Activated naive CD8-positive, alpha-beta T cell treated with anti-CD3 and anti-CD28 coated beads for 36 hours (primary cell): Measurements from ENCODE around the gene MAP4K4. TPM values are rescaled to one million over a fixed set of nuclear protein-coding genes. Genes with fewer than 3 reads are reported as not detected.

Experiments used
- DNase-seq: peaks from one replicate; pipeline ENCODE4 v3.0.0; 2021
- H3K27ac Mint-ChIP-seq: one replicate; pipeline ENCODE4 v1.8.0; 2022; ENCODE audit warnings: mild to moderate bottlenecking, moderate library complexity, mixed read lengths
- H3K27me3 Mint-ChIP-seq: one replicate; pipeline ENCODE4 v1.8.0; 2022; ENCODE audit warnings: mild to moderate bottlenecking, mixed read lengths
- H3K36me3 Mint-ChIP-seq: one replicate; pipeline ENCODE4 v1.8.0; 2021; ENCODE audit warnings: mild to moderate bottlenecking, mixed read lengths
- H3K4me1 Mint-ChIP-seq: one replicate; pipeline ENCODE4 v1.8.0; 2021; ENCODE audit warnings: mixed read lengths
- H3K4me3 Mint-ChIP-seq: one replicate; pipeline ENCODE4 v1.8.0; 2022; ENCODE audit warnings: mild to moderate bottlenecking, moderate library complexity, mixed read lengths
- H3K9me3 Mint-ChIP-seq: one replicate; pipeline ENCODE4 v1.8.0; 2022; ENCODE audit warnings: mixed read lengths
- total RNA-seq, 2 experiments: library from RNA; stranded (reverse); gene quantifications; one replicate each; pipeline ENCODE4 v1.2.3, GENCODE V29; 2021

MAP4K4 gene
- total RNA-seq, 2 experiments from 2014 or later: 34.4 to 36.5 TPM

DNA sequence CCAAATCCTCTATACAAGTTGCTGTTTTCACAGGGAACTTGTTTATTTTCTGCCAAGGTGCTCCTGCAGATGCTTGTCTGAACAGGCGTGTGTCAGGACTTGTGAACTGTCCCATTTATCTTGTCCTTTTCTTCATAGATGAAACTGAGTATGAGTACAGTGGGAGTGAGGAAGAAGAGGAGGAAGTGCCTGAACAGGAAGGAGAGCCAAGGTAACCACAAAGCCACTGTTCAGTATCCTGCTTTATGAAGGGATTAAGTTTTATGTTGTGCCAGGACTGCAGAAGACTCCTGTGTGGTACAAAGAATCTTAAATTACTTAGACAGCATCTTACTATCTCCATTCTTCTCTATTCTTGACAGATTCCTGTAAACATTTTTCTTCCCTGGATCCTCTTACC is 145.0 kb downstream of the MAP4K4 start:
- peak overlapping the region; percentile 41 for H3K27ac Mint-ChIP-seq
- peaks cover 14% of the 10 kb centered on the region for H3K4me1 Mint-ChIP-seq
- no peaks in the 10 kb centered on the region for H3K27me3 Mint-ChIP-seq
- peaks cover 11% of the 10 kb centered on the region for H3K36me3 Mint-ChIP-seq
- H3K9me3 Mint-ChIP-seq: no peaks in the 10 kb centered on the region
- H3K4me3 Mint-ChIP-seq: no peak overlapping the region
- DNase-seq: no peak

DNA sequence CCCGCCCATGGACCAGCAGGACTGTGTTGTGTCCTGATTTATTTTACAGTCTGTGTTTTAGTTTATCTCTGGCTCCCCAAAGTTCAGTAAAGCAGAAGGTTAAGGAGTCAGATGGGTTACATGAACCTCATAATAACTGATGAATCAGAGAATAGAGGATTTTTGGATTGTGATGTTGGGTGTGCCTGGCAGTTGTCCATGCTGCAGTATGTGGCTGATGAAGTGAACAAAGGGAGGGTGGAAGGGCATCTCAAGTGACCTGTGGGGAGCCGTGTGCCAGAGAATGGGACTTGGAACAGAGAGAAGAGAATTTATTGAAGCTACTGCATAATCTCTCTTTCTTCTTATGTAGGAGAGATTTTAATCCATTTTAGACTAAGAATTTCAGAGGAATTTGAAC is 145.5 kb downstream of the MAP4K4 start:
- no peak overlapping the region for H3K27ac Mint-ChIP-seq
- H3K9me3 Mint-ChIP-seq: no peaks in the 10 kb centered on the region
- DNase-seq: no peak
- peaks cover 14% of the 10 kb centered on the region for H3K4me1 Mint-ChIP-seq
- H3K36me3 Mint-ChIP-seq: peaks cover 11% of the 10 kb centered on the region
- H3K27me3 Mint-ChIP-seq: no peaks in the 10 kb centered on the region
- no peak overlapping the region for H3K4me3 Mint-ChIP-seq

DNA sequence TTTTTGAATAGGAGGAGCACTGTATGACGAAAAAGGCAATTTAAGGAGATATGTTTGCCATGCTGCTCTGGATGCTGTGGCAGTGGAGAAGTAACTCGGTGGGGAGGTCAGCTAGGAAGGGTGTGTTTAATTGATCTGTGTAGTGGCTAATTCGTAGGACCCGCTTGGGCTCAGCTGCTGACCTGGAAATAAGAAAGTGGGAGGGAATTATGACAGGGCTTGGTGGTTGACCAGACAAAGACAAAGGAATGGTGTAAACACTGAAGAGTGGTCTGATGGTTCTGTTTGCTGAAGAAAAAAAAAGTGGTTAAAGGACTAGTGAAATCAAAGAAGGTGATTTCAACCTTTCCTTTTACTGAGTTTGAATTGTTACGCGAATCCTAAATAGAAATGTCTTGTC is 146.0 kb downstream of the MAP4K4 start:
- Mint-ChIP-seq H3K27ac (no peak overlapping the region), H3K9me3 (no peaks in the 10 kb centered on the region), H3K4me3 (no peak overlapping the region), H3K36me3 (peaks cover 11% of the 10 kb centered on the region), H3K4me1 (peaks cover 14% of the 10 kb centered on the region), H3K27me3 (no peaks in the 10 kb centered on the region)
- no peak for DNase-seq

DNA sequence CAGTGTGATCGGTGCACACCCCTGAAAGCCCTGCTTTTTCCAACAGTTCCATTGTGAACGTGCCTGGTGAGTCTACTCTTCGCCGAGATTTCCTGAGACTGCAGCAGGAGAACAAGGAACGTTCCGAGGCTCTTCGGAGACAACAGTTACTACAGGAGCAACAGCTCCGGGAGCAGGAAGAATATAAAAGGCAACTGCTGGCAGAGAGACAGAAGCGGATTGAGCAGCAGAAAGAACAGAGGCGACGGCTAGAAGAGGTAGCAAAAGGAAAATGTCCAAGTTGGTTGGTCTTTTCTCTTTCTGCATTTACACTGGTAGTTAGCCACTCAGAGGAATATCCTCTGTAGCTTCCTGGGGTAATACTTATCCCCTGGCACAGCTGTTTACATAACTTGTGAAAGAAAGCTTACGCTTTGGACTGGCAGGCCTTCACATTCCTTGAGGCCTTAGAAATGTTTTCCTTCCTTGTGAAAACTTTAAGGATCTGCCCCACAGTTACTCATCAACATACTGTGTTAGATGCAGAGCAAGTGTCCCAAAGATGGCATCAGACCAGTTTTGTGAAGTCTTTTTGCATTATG is 146.6 kb downstream of the MAP4K4 start:
- no peaks in the 10 kb centered on the region for H3K9me3 Mint-ChIP-seq
- peaks cover 16% of the 10 kb centered on the region for H3K4me1 Mint-ChIP-seq
- no peaks in the 10 kb centered on the region for H3K27me3 Mint-ChIP-seq
- no peak for DNase-seq
- peaks cover 17% of the 10 kb centered on the region for H3K36me3 Mint-ChIP-seq
- H3K4me3 Mint-ChIP-seq: no peak overlapping the region
- no peak overlapping the region for H3K27ac Mint-ChIP-seq

DNA sequence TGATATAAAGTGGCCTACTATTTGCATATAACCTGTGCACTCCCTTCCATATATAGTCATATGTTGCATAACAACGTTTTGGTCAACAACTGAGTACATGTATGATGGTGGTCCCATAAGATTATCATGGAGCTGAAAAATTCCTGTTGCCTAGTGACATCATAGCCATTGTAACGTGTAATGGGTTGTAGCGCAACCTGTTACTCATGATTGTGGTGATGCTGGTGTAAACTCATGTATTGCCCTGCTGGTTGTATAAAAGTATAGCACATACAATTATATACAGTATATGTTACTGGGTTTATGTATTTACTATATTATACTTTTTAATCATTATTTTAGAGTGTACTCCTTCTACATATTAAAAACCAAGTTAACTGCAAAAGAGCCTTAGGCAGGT is 149.5 kb downstream of the MAP4K4 start:
- H3K4me3 Mint-ChIP-seq: no peak overlapping the region
- H3K27me3 Mint-ChIP-seq: no peaks in the 10 kb centered on the region
- peaks cover 8% of the 10 kb centered on the region for H3K4me1 Mint-ChIP-seq
- no peak for DNase-seq
- peaks cover 13% of the 10 kb centered on the region for H3K36me3 Mint-ChIP-seq
- H3K9me3 Mint-ChIP-seq: no peaks in the 10 kb centered on the region
- no peak overlapping the region for H3K27ac Mint-ChIP-seq

DNA sequence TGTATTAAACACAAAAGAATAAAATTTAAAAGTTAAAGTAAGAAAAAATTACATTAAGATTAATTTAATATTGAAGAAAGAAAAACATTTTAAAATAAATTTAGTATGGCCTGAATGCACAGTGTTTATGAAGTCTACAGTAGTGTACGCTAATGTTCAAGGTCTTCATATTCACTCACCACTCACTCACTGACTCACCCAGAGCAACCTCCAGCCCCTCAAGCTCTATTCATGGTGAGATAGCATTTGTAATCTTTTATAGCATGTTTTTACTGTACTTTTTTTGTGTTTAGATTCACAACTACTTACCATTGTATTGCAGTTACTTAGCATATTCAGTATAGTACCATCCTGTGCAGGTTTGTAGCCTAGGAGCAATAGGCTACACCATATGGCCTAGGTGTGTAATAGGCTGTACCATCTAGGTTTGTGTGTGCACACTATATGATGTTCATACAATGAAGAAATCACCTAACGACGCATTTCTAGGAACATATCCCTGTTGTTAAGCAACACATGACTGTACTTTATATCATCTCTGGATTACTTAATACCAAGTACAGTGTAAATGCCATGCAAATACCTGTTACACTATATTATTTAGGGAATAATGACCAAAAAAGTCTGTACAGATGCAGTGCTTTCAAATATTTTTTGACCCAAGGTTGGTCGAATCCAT is 150.3 kb downstream of the MAP4K4 start:
- Mint-ChIP-seq H3K4me1 (peaks cover 2% of the 10 kb centered on the region), H3K36me3 (peaks cover 13% of the 10 kb centered on the region), H3K9me3 (no peaks in the 10 kb centered on the region), H3K27ac (no peak overlapping the region), H3K27me3 (no peaks in the 10 kb centered on the region), H3K4me3 (no peak overlapping the region)
- no peak for DNase-seq

DNA sequence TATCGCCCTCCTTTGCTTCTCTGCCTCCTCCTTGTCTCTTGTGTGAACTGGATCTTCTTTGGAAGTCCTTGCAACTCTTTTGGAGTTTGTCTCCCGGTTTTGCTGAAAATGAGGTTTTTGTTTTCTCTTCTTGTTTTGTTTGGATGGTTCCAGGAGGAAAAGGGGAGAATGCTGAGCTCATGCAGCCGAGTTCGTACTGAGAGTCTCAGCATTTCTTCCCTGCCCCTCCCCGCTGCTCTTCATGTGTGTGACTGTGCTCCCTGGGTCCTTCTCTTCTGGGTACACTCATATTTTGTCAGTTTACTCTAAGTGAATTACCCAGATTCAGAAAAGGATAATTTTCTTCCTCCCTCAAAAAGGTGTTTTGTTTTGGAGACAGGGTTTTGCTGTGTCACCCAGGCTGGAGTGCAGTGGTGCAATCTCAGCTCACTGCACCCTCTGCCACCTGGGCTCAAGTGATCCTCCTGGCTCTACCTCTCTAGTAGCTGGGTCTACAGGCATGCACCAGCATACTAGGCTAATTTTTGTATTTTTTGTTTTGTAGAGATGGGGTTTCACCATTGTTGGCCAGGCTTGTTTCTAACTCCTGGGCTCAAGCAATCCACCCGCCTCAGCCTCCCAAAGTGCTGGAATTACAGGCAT is 151.4 kb downstream of the MAP4K4 start:
- no peaks in the 10 kb centered on the region for H3K9me3 Mint-ChIP-seq
- H3K27ac Mint-ChIP-seq: no peak overlapping the region
- H3K4me3 Mint-ChIP-seq: no peak overlapping the region
- H3K4me1 Mint-ChIP-seq: peaks cover 2% of the 10 kb centered on the region
- H3K36me3 Mint-ChIP-seq: peaks cover 11% of the 10 kb centered on the region
- H3K27me3 Mint-ChIP-seq: no peaks in the 10 kb centered on the region
- no peak for DNase-seq

DNA sequence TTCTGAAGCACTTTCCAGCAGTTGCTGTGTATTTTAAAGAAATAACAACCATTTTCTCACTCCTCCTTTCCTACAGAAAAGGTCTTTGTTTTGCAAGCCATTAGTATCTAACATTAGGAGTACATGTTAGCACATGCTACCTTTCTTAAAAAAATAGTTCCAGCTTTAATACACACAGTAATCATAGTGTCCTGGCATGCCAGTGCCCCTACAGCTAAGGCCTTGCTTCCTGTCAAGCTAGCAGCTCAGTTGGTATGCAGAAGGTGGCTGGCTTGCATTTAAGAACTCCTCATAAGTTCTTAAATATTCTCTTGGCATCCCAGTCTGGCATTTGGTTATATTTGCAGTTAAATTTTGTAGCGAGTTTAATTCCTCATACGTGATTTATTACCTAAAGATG is 152.9 kb downstream of the MAP4K4 start:
- H3K9me3 Mint-ChIP-seq: no peaks in the 10 kb centered on the region
- no peaks in the 10 kb centered on the region for H3K27me3 Mint-ChIP-seq
- DNase-seq: no peak
- peaks cover 5% of the 10 kb centered on the region for H3K4me1 Mint-ChIP-seq
- no peak overlapping the region for H3K27ac Mint-ChIP-seq
- H3K4me3 Mint-ChIP-seq: no peak overlapping the region
- H3K36me3 Mint-ChIP-seq: peaks cover 11% of the 10 kb centered on the region

DNA sequence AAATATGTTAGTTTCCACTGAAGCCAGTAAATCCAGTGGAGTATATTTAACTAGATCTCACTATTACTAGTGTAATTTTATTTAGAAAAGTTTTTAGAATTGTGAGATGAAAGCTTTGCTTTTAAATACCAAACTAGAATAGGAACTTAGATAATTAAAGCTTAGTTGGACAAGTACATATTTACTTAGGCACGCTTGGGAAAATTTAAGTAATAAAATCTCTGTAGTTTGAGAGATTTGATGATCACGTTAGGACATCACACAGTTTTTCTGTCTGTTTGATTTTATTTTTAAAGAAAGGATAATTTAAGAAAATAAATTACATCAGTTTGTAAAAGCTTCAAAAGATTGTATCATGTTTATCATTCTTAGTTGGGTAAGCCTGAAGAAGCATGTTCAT is 153.5 kb downstream of the MAP4K4 start:
- DNase-seq: no peak
- Mint-ChIP-seq H3K27ac (no peak overlapping the region), H3K36me3 (peaks cover 12% of the 10 kb centered on the region), H3K4me3 (no peak overlapping the region), H3K4me1 (peaks cover 5% of the 10 kb centered on the region), H3K27me3 (no peaks in the 10 kb centered on the region), H3K9me3 (no peaks in the 10 kb centered on the region)

DNA sequence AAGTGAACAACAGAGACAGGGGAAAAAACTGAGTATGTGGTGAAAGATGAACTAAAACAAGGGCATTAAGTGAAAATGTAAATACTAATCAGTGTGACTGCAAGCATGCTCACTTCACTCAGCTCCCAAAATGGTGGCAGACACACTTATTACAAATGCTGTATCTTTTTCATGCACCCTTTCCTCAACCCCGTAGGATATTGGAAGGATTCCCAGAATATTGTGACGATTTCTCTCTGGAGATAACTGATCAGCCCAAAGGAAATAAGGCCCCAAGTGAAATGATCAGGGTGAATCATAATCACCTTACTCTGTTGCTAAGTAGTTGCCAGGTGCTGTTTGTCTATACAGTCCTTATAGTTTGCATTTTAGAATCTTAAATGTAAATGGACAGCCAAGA is 155.3 kb downstream of the MAP4K4 start:
- H3K9me3 Mint-ChIP-seq: no peaks in the 10 kb centered on the region
- H3K36me3 Mint-ChIP-seq: peaks cover 9% of the 10 kb centered on the region
- no peak overlapping the region for H3K4me3 Mint-ChIP-seq
- no peak overlapping the region for H3K27ac Mint-ChIP-seq
- H3K27me3 Mint-ChIP-seq: no peaks in the 10 kb centered on the region
- peaks cover 5% of the 10 kb centered on the region for H3K4me1 Mint-ChIP-seq
- DNase-seq: no peak

DNA sequence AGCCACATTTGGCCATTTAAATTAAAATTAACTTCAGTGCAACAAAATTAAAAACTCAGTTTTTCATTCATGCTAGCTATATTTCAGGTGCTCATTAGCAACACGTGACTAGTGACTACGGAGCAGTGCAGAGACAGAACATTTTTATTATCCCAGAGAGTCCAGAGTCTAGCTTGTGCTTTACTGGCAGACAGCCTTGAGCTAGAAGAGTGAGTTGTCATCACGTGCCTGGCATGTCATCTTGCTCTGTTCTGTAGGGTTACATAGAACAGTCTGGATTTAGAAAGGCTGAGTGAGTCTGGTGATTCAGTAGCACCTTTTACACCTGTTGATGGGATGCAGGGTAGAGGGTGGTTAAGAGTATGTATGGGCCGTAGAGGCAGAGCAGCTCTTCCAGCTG is 157.4 kb downstream of the MAP4K4 start:
- Mint-ChIP-seq H3K4me1 (peaks cover 4% of the 10 kb centered on the region), H3K9me3 (no peaks in the 10 kb centered on the region), H3K4me3 (no peak overlapping the region), H3K27ac (no peak overlapping the region), H3K36me3 (peaks cover 1% of the 10 kb centered on the region), H3K27me3 (no peaks in the 10 kb centered on the region)
- DNase-seq: no peak

DNA sequence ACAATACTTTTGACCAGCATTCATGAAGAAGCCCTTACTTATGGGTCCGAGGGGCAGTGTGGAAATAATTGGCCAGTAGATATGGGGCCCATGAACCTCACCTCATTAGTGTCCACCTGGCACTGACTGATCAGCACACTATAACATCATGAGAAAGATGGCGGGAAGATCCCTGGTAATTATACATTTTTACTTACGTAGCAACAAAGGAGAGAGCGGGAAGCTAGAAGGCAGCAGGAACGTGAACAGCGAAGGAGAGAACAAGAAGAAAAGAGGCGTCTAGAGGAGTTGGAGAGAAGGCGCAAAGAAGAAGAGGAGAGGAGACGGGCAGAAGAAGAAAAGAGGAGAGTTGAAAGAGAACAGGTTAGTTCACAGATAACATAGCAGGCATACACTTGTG is 158.3 kb downstream of the MAP4K4 start:
- Mint-ChIP-seq H3K36me3 (peaks cover 1% of the 10 kb centered on the region), H3K27ac (no peak overlapping the region), H3K4me1 (peaks cover 4% of the 10 kb centered on the region), H3K27me3 (no peaks in the 10 kb centered on the region), H3K9me3 (no peaks in the 10 kb centered on the region), H3K4me3 (no peak overlapping the region)
- no peak for DNase-seq

DNA sequence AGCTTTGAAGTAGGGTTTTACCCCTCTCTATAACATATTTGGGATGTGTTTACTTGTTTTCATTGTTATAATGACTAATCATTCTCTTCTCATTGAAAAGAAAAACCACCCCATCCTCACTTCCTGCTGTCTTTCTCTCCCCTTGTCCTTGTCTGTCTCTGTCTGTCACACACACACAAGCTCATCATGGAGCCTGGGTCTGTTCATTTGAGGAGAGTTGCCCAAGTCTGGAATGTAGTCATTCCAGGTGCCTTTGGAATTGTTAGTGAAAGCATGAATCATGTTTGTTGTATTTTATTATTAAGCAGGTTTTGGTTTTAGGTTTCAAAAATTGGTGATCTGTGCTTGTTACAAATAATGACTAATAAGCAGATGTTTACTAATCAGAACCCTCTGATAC is 160.7 kb downstream of the MAP4K4 start:
- peaks cover 4% of the 10 kb centered on the region for H3K4me1 Mint-ChIP-seq
- peaks cover 3% of the 10 kb centered on the region for H3K36me3 Mint-ChIP-seq
- DNase-seq: no peak
- no peak overlapping the region for H3K4me3 Mint-ChIP-seq
- no peak overlapping the region for H3K27ac Mint-ChIP-seq
- no peaks in the 10 kb centered on the region for H3K9me3 Mint-ChIP-seq
- H3K27me3 Mint-ChIP-seq: no peaks in the 10 kb centered on the region

DNA sequence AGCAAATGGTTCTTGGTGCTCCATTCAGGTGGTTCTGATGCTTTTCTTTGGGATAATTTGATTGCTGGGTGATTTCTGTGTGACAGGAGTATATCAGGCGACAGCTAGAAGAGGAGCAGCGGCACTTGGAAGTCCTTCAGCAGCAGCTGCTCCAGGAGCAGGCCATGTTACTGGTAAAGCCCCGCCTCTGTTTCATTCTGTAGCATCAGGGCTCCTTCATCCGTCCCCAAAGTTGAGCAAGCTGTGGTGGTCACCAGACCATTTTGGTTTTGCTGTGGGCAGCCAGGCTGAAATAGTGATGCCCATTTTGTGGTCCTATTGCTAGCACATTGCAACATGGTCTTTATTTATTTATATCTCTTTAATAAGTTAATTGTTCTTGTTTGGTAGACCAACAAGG is 161.4 kb downstream of the MAP4K4 start:
- no peak overlapping the region for H3K4me3 Mint-ChIP-seq
- no peaks in the 10 kb centered on the region for H3K27me3 Mint-ChIP-seq
- no peak for DNase-seq
- H3K27ac Mint-ChIP-seq: no peak overlapping the region
- peaks cover 3% of the 10 kb centered on the region for H3K36me3 Mint-ChIP-seq
- no peaks in the 10 kb centered on the region for H3K9me3 Mint-ChIP-seq
- H3K4me1 Mint-ChIP-seq: peaks cover 4% of the 10 kb centered on the region

DNA sequence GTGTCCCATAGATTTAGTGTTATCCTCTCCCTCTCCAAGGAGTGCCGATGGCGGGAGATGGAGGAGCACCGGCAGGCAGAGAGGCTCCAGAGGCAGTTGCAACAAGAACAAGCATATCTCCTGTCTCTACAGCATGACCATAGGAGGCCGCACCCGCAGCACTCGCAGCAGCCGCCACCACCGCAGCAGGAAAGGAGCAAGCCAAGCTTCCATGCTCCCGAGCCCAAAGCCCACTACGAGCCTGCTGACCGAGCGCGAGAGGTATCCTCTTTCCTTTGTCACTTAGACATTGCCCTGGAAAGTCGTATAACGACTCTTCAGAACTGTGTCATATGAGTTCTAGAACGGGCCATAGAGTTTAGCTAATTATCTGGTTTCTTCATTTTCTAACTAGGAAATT is 162.1 kb downstream of the MAP4K4 start:
- H3K27ac Mint-ChIP-seq: no peak overlapping the region
- no peaks in the 10 kb centered on the region for H3K27me3 Mint-ChIP-seq
- no peaks in the 10 kb centered on the region for H3K9me3 Mint-ChIP-seq
- H3K36me3 Mint-ChIP-seq: peaks cover 3% of the 10 kb centered on the region
- H3K4me3 Mint-ChIP-seq: no peak overlapping the region
- DNase-seq: no peak
- H3K4me1 Mint-ChIP-seq: peaks cover 2% of the 10 kb centered on the region

DNA sequence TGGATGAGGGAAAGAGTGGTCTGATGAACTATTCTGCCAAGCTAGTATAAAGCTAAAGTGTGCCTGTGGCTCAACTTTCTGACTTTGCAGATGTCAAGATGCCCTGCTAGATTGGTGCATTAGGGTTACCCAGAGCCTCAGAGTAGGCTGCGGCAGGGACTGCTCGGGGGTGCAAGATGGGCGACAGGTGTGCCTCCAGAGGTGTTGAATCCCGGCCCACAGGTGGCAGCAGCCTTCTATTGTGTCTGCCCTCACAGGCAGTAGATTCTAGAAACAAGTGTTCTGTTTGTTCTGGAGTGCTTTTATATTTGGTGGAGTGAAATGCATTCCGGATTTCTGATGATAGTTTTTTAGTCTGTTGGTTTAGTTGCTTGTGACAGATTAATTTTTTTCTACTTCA is 162.7 kb downstream of the MAP4K4 start:
- peaks cover 3% of the 10 kb centered on the region for H3K36me3 Mint-ChIP-seq
- H3K27me3 Mint-ChIP-seq: no peaks in the 10 kb centered on the region
- peaks cover 2% of the 10 kb centered on the region for H3K4me1 Mint-ChIP-seq
- no peak for DNase-seq
- no peaks in the 10 kb centered on the region for H3K9me3 Mint-ChIP-seq
- no peak overlapping the region for H3K4me3 Mint-ChIP-seq
- no peak overlapping the region for H3K27ac Mint-ChIP-seq
